Small intestine (tissue), 7 donors: ENCODE data around the gene CD177. TPM values are rescaled to one million over a fixed set of nuclear protein-coding genes. Genes with fewer than 3 reads are reported as not detected.
A peak's percentile ranks its signal among the peaks of the same experiment; 100 is the strongest.
"Not testable (repeated sequence)": the region's sequence is repeated elsewhere in the genome, so short reads cannot be mapped to it uniquely, and the experiment has no call there.

Experiments
- DNase-seq, 2 donors: peaks; one replicate each; pipeline versions ENCODE4 v3.0.0 to v3.0.0-alpha.2; 2013
- FAIRE-seq: peaks from 2 replicates; lab custom pipeline; 2012; peaks lifted over from hg19 to GRCh38; lab: Jason Lieb, UNC
- H3K27ac ChIP-seq, 3 donors: one replicate each; pipeline ENCODE4 v1.5.1; 2013; ENCODE audit warnings: low read length in 2 of 3, mild to moderate bottlenecking in 2 of 3, control low read depth in 1 of 3, inconsistent platforms in 1 of 3, low read depth in 1 of 3, moderate library complexity in 1 of 3
- H3K27me3 ChIP-seq, 3 donors: one replicate each; pipeline ENCODE4 v1.6.1; 2013; ENCODE audit warnings: low read length in 3 of 3, inconsistent platforms in 1 of 3; ENCODE audit not compliant: control insufficient read depth in 3 of 3, insufficient read depth in 3 of 3
- H3K36me3 ChIP-seq, 3 donors: one replicate each; pipeline ENCODE4 v1.6.1; 2013; ENCODE audit warnings: low read length in 3 of 3, inconsistent platforms in 1 of 3, low read depth in 1 of 3, mild to moderate bottlenecking in 1 of 3, moderate library complexity in 1 of 3; ENCODE audit not compliant: control insufficient read depth in 3 of 3, insufficient read depth in 2 of 3
- H3K4me1 ChIP-seq, 3 donors: one replicate each; pipeline ENCODE4 v1.6.1; 2013; ENCODE audit warnings: low read length in 2 of 3, inconsistent platforms in 1 of 3, low read depth in 1 of 3, mild to moderate bottlenecking in 1 of 3, moderate library complexity in 1 of 3; ENCODE audit not compliant: control insufficient read depth in 3 of 3, insufficient read depth in 2 of 3
- H3K4me3 ChIP-seq, 3 donors: one replicate each; pipeline ENCODE4 v1.5.1; 2013; ENCODE audit warnings: low read length in 3 of 3, control low read depth in 1 of 3, inconsistent platforms in 1 of 3, low read depth in 1 of 3, mild to moderate bottlenecking in 1 of 3, moderate library complexity in 1 of 3
- H3K9me3 ChIP-seq, 2 donors: one replicate each; pipeline ENCODE4 v1.6.1; 2013; ENCODE audit warnings: low read depth in 1 of 2, low read length in 1 of 2; ENCODE audit not compliant: control insufficient read depth in 2 of 2, insufficient read depth in 1 of 2
- WGBS, 3 donors: extraction: QIAGEN DNeasy Blood & Tissue Kit; methylation state at CpG; one replicate each; pipeline ENCODE4 v1.1.7; 2013; 5-methylcytosine and 5-hydroxymethylcytosine counted together
- polyA plus RNA-seq, 4 donors: library from polyadenylated mRNA; stranded (reverse) in 3 of 4; unstranded in 1 of 4; fragments of 200-250 nt in 3 of 4; fragments of 120-200 nt in 1 of 4; gene quantifications; one replicate each; pipeline versions ENCODE4 v1.2.1 to v1.2.3, GENCODE V29; 2013
- donor health status: healthy with polysubstance abuse.
- donor health status: control.
- donor health status: control.
- donor health status: Bipolar disorder and iron deficiency.
- donor health status: healthy.

The CD177 gene
- polyA plus RNA-seq, 4 donors = 0.35 TPM; not detected in 3

DNA sequence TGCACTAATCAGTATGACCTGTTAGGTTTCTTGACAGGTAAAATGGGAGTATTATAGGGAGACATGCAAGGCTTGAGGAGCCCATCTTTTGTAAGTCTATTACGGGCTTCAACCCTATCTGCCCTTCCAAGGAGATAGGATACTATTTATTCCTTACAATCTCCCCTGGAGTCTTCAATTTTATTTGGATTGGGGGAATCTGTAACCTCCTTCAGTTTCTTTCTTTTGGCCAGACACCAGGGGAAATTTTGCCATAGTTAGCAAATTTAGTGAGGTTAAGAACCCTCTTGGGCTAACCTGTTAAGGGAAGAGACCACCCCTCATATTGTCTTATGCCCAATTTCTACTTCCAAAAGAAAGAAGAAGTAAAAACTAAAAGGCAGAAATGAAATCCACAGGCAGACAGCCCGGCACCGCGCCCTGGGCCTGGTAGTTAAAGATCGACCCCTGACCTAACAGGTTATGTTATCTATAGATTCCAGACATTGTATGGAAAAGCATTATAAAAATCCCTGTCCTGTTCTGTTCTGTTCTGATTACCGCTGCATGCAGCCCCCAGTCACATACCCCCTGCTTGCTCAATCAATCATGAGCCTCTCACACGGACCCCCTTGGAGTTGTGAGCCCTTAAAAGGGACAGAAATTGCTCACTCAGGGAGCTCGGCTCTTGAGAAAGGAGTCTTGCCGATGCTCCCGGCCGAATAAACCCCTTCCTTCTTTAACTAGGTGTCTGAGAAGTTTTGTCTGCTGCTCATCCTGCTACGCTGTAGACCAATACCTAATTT, 39.6 kb upstream of the CD177 start:
- no peak overlapping the region for H3K27ac ChIP-seq
- H3K27me3 ChIP-seq = no peaks in the 10 kb centered on the region
- FAIRE-seq = no peak
- no peaks in the 10 kb centered on the region for H3K4me1 ChIP-seq
- no peak for DNase-seq
- 81 to 83% (median 82%) methylated on average over 12 of the region's 12 CpGs for WGBS, 3 donors
- H3K36me3 ChIP-seq = no peaks in the 10 kb centered on the region
- H3K4me3 ChIP-seq = no peak overlapping the region
- no peaks in the 10 kb centered on the region for H3K9me3 ChIP-seq

DNA sequence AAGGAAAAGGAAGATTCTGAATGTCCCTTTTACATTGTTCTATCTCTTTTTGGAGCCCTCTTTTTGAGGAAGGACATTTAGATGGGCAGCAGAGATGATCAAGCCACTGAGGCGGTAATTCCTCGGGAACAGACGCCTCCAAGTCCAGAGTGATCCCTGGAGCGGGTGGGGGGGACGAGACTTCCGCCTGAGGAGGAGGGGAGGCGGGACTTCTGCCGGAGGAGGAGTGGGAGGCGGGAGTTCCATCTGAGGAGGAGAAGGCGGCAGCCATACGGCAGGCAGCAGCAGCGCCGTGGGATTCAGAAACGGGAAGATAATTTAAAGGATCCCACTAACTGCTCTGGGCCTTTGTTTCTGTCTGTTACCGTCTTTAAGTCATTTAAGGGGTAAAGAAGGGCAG, 37.6 kb upstream of the CD177 start:
- no peaks in the 10 kb centered on the region for H3K4me1 ChIP-seq
- WGBS, 3 donors = 82 to 92% (median 86%) methylated on average over 15 of the region's 15 CpGs
- H3K36me3 ChIP-seq = no peaks in the 10 kb centered on the region
- H3K27me3 ChIP-seq = no peaks in the 10 kb centered on the region
- no peak for DNase-seq
- H3K9me3 ChIP-seq = no peaks in the 10 kb centered on the region
- no peak overlapping the region for H3K4me3 ChIP-seq
- no peak overlapping the region for H3K27ac ChIP-seq
- no peak for FAIRE-seq

DNA sequence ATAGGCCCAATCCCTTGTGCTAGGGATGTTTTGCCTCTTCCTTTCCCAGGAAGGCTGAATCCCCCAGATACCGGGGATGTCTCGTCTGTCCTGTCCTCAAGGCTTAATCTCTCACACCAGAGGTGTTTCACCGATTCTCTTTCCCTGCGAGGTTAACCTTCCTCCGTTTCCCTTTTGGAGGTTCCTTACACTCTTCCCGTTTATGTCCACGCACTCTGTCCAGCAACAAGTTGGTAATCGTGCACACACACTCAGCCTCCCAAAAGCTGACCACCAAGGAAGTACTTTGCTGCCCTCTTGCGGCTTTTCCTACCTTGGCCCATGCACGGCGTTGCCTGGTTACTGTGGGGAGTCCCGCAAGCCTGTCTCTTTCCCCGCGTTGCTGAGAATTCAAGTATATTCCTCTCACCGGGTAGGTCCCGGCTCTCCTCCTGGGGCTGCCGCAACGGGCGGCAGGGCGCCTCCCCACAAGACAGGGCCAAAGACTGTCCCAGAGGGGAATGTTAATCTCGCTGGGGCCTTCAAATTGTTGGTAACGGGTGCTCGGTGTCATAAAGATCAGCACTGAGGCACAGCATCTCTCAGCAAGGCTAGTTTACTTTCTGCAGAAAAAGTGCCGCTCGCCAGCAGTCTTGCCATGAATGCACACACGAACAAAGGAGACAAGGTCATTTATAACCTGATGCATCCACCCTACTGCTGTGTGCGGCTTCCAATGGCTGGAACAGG, 36.7 kb upstream of the CD177 start:
- Histone ChIP-seq H3K36me3 (no peaks in the 10 kb centered on the region), H3K9me3 (no peaks in the 10 kb centered on the region), H3K27ac (no peak overlapping the region), H3K4me1 (no peaks in the 10 kb centered on the region), H3K27me3 (no peaks in the 10 kb centered on the region), H3K4me3 (no peak overlapping the region)
- 87 to 88% (median 87%) methylated on average over 27 of the region's 27 CpGs for WGBS, 3 donors
- DNase-seq (peak in 1 of 2 donors; percentile 16), FAIRE-seq (no peak)

DNA sequence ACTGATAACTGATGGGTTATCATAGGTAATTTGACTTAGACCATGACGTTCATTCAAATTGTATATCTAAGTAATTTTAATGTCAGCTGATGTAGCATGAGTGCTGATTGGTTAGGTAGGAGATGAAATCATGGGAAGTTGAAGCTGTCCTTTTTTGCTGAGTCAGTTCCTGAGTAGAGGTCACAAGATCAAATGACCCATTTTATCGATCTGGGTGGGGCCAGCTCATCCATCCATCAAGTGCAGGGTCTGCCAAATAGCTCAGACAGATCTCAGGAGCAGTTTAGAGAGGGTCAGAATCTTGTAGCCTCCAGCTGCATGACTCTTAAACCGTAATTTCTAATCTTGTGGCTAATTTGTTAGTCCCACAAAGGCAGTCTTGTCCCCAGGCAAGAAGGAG, 35.3 kb upstream of the CD177 start:
- no peak for FAIRE-seq
- Histone ChIP-seq H3K4me3 (no peak overlapping the region), H3K36me3 (no peaks in the 10 kb centered on the region), H3K27me3 (no peaks in the 10 kb centered on the region), H3K9me3 (no peaks in the 10 kb centered on the region), H3K4me1 (no peaks in the 10 kb centered on the region), H3K27ac (no peak overlapping the region)
- 44 to 64% (median 54%) methylated on average over 3 of the region's 3 CpGs for WGBS, 3 donors
- DNase-seq = no peak

DNA sequence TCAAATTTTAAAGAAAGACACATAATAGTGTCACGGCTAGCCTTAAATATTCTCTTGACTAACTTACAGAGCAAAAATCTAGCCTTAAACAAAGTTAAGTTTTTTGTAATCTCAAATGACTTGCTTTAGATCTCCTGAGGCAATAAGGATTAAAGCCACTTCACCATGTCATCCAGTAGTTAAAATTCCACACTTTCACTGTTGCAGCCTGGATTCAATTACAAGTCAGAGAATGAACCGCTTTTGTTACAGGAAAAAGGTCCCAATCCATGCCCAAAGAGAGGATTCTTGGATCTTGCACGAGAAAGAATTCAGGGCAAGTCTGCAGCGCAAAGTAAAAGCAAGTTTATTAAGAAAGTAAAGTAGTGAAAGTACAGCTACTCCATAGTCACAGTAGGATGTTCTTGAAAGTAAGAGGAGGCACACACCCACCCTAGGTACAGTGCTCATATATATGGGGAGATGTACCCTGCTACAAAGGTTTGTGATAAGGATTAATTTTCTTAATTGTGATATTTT, 34.6 kb upstream of the CD177 start:
- FAIRE-seq = no peak
- WGBS, 3 donors = 77 to 80% (median 79%) methylated on average over 4 of the region's 4 CpGs

DNA sequence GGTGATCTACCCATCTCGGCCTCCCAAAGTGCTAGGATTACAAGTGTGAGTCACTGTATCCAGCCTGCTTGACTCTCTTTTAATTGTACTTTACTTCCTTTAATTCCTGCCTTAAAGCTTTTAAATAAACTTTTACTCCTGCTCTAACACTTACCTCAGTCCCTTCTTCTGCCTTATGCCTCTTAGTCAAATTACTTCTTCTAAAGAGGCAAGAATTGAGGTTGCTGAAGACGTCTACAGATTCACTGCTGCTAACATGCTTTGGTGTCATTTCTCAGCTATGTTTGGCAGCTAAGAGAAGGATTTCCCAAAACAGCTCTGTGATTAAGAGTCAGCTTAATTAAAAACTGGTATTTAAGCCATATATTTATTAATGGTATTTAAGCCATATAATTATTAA, 32.9 kb upstream of the CD177 start:
- 56 to 72% (median 69%) methylated on average over 2 of the region's 2 CpGs for WGBS, 3 donors
- FAIRE-seq (no peak), DNase-seq (no peak)
- Histone ChIP-seq H3K9me3 (no peaks in the 10 kb centered on the region), H3K36me3 (no peaks in the 10 kb centered on the region), H3K4me1 (no peaks in the 10 kb centered on the region), H3K27me3 (no peaks in the 10 kb centered on the region), H3K27ac (no peak overlapping the region), H3K4me3 (no peak overlapping the region)

More for the DNA sequence above, 34.6 kb upstream of the CD177 start:
- Histone ChIP-seq H3K36me3 (no peaks in the 10 kb centered on the region), H3K27ac (no peak overlapping the region), H3K9me3 (no peaks in the 10 kb centered on the region), H3K4me1 (no peaks in the 10 kb centered on the region), H3K4me3 (no peak overlapping the region), H3K27me3 (no peaks in the 10 kb centered on the region)
- no peak for DNase-seq

DNA sequence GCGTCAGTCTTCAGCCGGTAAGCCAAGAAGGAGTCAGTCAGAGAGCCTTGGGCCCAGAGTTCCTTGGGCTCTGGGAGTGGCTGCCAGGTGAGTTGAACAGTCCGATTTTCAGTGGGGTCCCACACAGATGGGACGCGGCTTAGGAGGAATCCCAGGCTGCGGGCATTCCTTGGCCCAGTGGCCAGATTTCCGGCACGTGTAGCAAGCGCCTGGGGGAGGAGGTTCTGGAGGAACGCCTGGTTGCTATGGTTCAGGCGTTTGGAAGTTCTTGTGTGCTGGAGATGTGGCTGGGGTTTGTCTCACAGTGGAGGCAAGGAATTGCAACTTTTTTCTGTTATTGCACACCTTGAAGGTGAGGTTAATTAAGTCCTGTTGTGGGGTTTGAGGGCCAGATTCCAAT, 26.7 kb upstream of the CD177 start:
- not testable (repeated sequence) for DNase-seq, H3K36me3 ChIP-seq, H3K9me3 ChIP-seq, H3K27me3 ChIP-seq, H3K27ac ChIP-seq, FAIRE-seq, H3K4me1 ChIP-seq, H3K4me3 ChIP-seq
- 82 to 91% (median 90%) methylated on average over 11 of the region's 11 CpGs for WGBS, 3 donors

DNA sequence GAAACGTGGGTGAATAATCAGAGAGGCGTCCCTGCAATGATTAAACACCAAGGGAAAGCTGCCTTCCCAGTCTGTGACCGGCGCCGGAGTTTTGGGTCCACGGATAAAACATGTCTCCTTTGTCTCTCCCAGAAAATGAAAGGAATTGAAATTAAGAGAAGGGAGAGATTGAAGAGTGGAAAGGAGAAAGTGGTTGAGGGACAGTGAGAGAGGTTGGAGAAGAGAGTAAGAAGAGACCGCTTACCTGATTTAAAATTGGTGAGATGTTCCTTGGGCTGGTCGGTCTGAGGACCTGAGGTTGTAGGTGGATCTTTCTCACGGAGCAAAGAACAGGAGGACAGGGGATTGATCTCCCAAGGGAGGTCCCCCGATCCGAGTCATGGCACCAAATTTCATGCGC, 24.9 kb upstream of the CD177 start:
- H3K9me3 ChIP-seq, H3K36me3 ChIP-seq, FAIRE-seq: not testable (repeated sequence)

More for the DNA sequence above, 24.9 kb upstream of the CD177 start:
- H3K27ac ChIP-seq, DNase-seq, H3K27me3 ChIP-seq, H3K4me3 ChIP-seq, H3K4me1 ChIP-seq: not testable (repeated sequence)
- 85 to 90% (median 86%) methylated on average over 4 to 10 of the region's 12 CpGs for WGBS, 3 donors
